H1 (cell line): Measurements from ENCODE around the gene IQCE. TPM values are rescaled to one million over a fixed set of nuclear protein-coding genes. Genes with fewer than 3 reads are reported as not detected.

ENCODE experiments used
- CTCF ChIA-PET: fragments of 300-600 bp; sonication (Branson Sonifier 250); formaldehyde crosslinking; loops from one replicate; lab custom pipeline; 2021; ENCODE audit not compliant: partially characterized antibody; lab: Charles Lee
- POLR2A ChIA-PET: fragments of 300-600 bp; sonication (Branson Sonifier 250); formaldehyde crosslinking; loops from one replicate; lab custom pipeline; 2021; ENCODE audit warnings: inconsistent platforms; ENCODE audit not compliant: partially characterized antibody; lab: Charles Lee
- DNase-seq, 2 experiments: peaks; one replicate each; pipeline versions ENCODE4 v3.0.0 to v3.0.0-alpha.2; 2010 to 2022; ENCODE audit warnings: low spot score in 2 of 2, low read depth in 1 of 2, mixed read lengths in 1 of 2
- FAIRE-seq: peaks from 2 replicates; lab custom pipeline; 2011; peaks lifted over from hg19 to GRCh38; lab: Jason Lieb, UNC
- H2AFZ ChIP-seq: 2 replicates; pipeline ENCODE4 v1.8.1; 2012; ENCODE audit warnings: low read length, inconsistent platforms
- H2AK5ac ChIP-seq: 2 replicates; pipeline ENCODE4 v1.6.1; 2013; ENCODE audit warnings: low read depth, low read length
- H2BK120ac ChIP-seq: replicated peaks from 2 replicates; pipeline ENCODE3; 2013; ENCODE audit warnings: low read depth, low read length, inconsistent platforms
- H2BK12ac ChIP-seq: 2 replicates; pipeline ENCODE4 v1.6.1; 2013; ENCODE audit warnings: low read depth, low read length
- H2BK15ac ChIP-seq: 2 replicates; pipeline ENCODE4 v1.6.1; 2013; ENCODE audit warnings: low read length
- H2BK20ac ChIP-seq: 2 replicates; pipeline ENCODE4 v1.6.1; 2013; ENCODE audit warnings: low read length
- H2BK5ac ChIP-seq: 2 replicates; pipeline ENCODE4 v1.6.1; 2013; ENCODE audit warnings: low read depth, low read length
- H3K14ac ChIP-seq: 2 replicates; pipeline ENCODE4 v1.6.1; 2013; ENCODE audit warnings: inconsistent platforms; ENCODE audit not compliant: insufficient read length
- H3K18ac ChIP-seq: 2 replicates; pipeline ENCODE4 v1.6.1; 2013; ENCODE audit warnings: low read length; ENCODE audit errors: extremely low read depth
- H3K23ac ChIP-seq: 2 replicates; pipeline ENCODE4 v1.6.1; 2013; ENCODE audit warnings: inconsistent platforms; ENCODE audit not compliant: insufficient read length
- H3K23me2 ChIP-seq: 2 replicates; pipeline ENCODE4 v1.6.1; 2013; ENCODE audit warnings: low read depth, low read length
- H3K27ac ChIP-seq: 2 replicates; pipeline ENCODE4 v1.6.1; 2011; ENCODE audit warnings: low read depth, low read length, inconsistent platforms
- H3K27me3 ChIP-seq, 4 experiments: replicated peaks in 1 of 4; 1 replicate in 1 of 4; 2 replicates in 3 of 4; pipeline versions ENCODE4 v1.6.1 to v1.8.1; 2011 to 2013; ENCODE audit warnings: low read length in 3 of 4, mild to moderate bottlenecking in 3 of 4, inconsistent platforms in 2 of 4, mixed read lengths in 2 of 4, moderate library complexity in 1 of 4; ENCODE audit not compliant: control insufficient read depth in 3 of 4, insufficient read depth in 3 of 4; ENCODE audit errors: extremely low read depth in 1 of 4
- H3K36me3 ChIP-seq, 4 experiments: 2 replicates each; pipeline versions ENCODE4 v1.6.1 to v1.8.1; 2011 to 2013; ENCODE audit warnings: mild to moderate bottlenecking in 4 of 4, low read length in 3 of 4, moderate library complexity in 2 of 4, control low read depth in 1 of 4, inconsistent platforms in 1 of 4; ENCODE audit not compliant: insufficient read depth in 4 of 4, control insufficient read depth in 2 of 4
- H3K4ac ChIP-seq: replicated peaks from 2 replicates; pipeline ENCODE3; 2013; ENCODE audit warnings: low read length, low read depth, mixed read lengths, inconsistent platforms; ENCODE audit not compliant: insufficient read length
- H3K4me1 ChIP-seq, 4 experiments: replicated peaks in 1 of 4; 1 replicate in 1 of 4; 2 replicates in 3 of 4; pipeline versions ENCODE4 v1.6.1 to v1.8.1; 2011 to 2013; ENCODE audit warnings: low read length in 3 of 4, inconsistent platforms in 2 of 4, mixed read lengths in 1 of 4; ENCODE audit not compliant: insufficient read depth in 4 of 4, control insufficient read depth in 3 of 4
- H3K4me2 ChIP-seq, 2 experiments: 2 replicates each; pipeline versions ENCODE4 v1.6.1 to v1.8.1; 2011 to 2013; ENCODE audit warnings: low read depth in 2 of 2, low read length in 2 of 2, control low read depth in 1 of 2, inconsistent platforms in 1 of 2, mild to moderate bottlenecking in 1 of 2; ENCODE audit not compliant: insufficient read depth in 1 of 2
- H3K4me3 ChIP-seq, 4 experiments: fragments of 200-600, 300-600 bp in 1 of 4; sonication (generic), shearing (Covaris generic), sonication (Bioruptor Twin) in 1 of 4; 2 replicates each; pipeline versions ENCODE4 v1.5.1 to v1.8.1; 2011 to 2016; ENCODE audit warnings: low read length in 4 of 4, low read depth in 3 of 4, control low read depth in 2 of 4, inconsistent platforms in 2 of 4, mild to moderate bottlenecking in 2 of 4, mixed read lengths in 1 of 4, moderate library complexity in 1 of 4; ENCODE audit not compliant: insufficient read depth in 2 of 4; ENCODE audit errors: extremely low read depth in 1 of 4
- H3K56ac ChIP-seq: replicated peaks from 2 replicates; pipeline ENCODE3; 2013; ENCODE audit warnings: low read depth, mild to moderate bottlenecking, mixed read lengths, low read length, inconsistent platforms; ENCODE audit not compliant: insufficient read length
- H3K79me1 ChIP-seq: 2 replicates; pipeline ENCODE4 v1.6.1; 2013; ENCODE audit warnings: low read depth, low read length, control low read depth
- H3K79me2 ChIP-seq, 2 experiments: 2 replicates each; pipeline versions ENCODE4 v1.6.1 to v1.8.1; 2012 to 2013; ENCODE audit warnings: low read length in 2 of 2, mild to moderate bottlenecking in 2 of 2, inconsistent platforms in 1 of 2; ENCODE audit not compliant: insufficient read depth in 2 of 2, control insufficient read depth in 1 of 2
- H3K9ac ChIP-seq, 4 experiments: replicated peaks in 1 of 4; 1 replicate in 1 of 4; 2 replicates in 3 of 4; pipeline versions ENCODE4 v1.6.1 to v1.8.1; 2011 to 2013; ENCODE audit warnings: low read depth in 3 of 4, low read length in 3 of 4, control low read depth in 2 of 4, mild to moderate bottlenecking in 2 of 4, moderate library complexity in 2 of 4, inconsistent platforms in 1 of 4; ENCODE audit errors: extremely low read depth in 1 of 4
- H3K9me3 ChIP-seq, 2 experiments: 2 replicates each; pipeline versions ENCODE4 v1.6.1 to v1.8.1; 2012 to 2013; ENCODE audit warnings: mild to moderate bottlenecking in 2 of 2, moderate library complexity in 2 of 2, control low read depth in 1 of 2, inconsistent platforms in 1 of 2, low read depth in 1 of 2, low read length in 1 of 2, mixed read lengths in 1 of 2; ENCODE audit not compliant: insufficient read depth in 2 of 2
- H4K20me1 ChIP-seq, 2 experiments: replicated peaks in 1 of 2; 2 replicates each; pipeline versions ENCODE3 to v1.8.1; 2011 to 2013; ENCODE audit warnings: inconsistent platforms in 2 of 2, low read length in 2 of 2, mild to moderate bottlenecking in 1 of 2; ENCODE audit not compliant: insufficient read depth in 2 of 2, control insufficient read depth in 1 of 2
- H4K5ac ChIP-seq: 2 replicates; pipeline ENCODE4 v1.6.1; 2013; ENCODE audit warnings: low read length, low read depth, mixed read lengths, inconsistent platforms; ENCODE audit not compliant: insufficient read length
- H4K8ac ChIP-seq: 2 replicates; pipeline ENCODE4 v1.8.0; 2013; ENCODE audit warnings: mild to moderate bottlenecking, moderate library complexity, low read length, inconsistent platforms; ENCODE audit not compliant: insufficient read depth; ENCODE audit errors: extremely low read depth
- H4K91ac ChIP-seq: replicated peaks from 2 replicates; pipeline ENCODE3; 2013; ENCODE audit warnings: low read length, mixed read lengths, inconsistent platforms; ENCODE audit not compliant: insufficient read length
- BACH1 ChIP-seq: IDR thresholded peaks from 2 replicates; pipeline ENCODE4 v1.6.1; 2012; ENCODE audit warnings: low read length, improper control_type of control experiment
- E2F6 ChIP-seq: IDR thresholded peaks from 2 replicates; pipeline ENCODE4 v1.6.1; 2012; ENCODE audit warnings: inconsistent platforms
- HDAC2 ChIP-seq, 2 experiments: fragments of 300-600 bp in 1 of 2; sonication (generic) in 1 of 2; IDR thresholded peaks; 2 replicates each; pipeline ENCODE4 v1.6.1; 2011 to 2012; ENCODE audit warnings: low read depth in 2 of 2, low read length in 2 of 2, mild to moderate bottlenecking in 2 of 2, moderate library complexity in 2 of 2, borderline replicate concordance in 1 of 2, inconsistent platforms in 1 of 2
- JUN ChIP-seq: IDR thresholded peaks from 2 replicates; pipeline ENCODE4 v1.6.1; 2011; ENCODE audit warnings: low read depth, mild to moderate bottlenecking, improper control_type of control experiment, low read length
- KDM5A ChIP-seq: fragments of 200-600 bp; IDR thresholded peaks from 2 replicates; pipeline ENCODE4 v1.7.1; 2012; ENCODE audit warnings: mild to moderate bottlenecking, low read length, inconsistent platforms, mixed read lengths
- MAFK ChIP-seq: IDR thresholded peaks from 2 replicates; pipeline ENCODE4 v1.6.1; 2012; ENCODE audit warnings: low read depth, mild to moderate bottlenecking, improper control_type of control experiment, low read length
- MAX ChIP-seq: IDR thresholded peaks from 2 replicates; pipeline ENCODE4 v1.6.1; 2012; ENCODE audit warnings: inconsistent platforms
- RAD21 ChIP-seq, 2 experiments: IDR thresholded peaks in 1 of 2; conservative IDR thresholded peaks in 1 of 2; 2 replicates each; pipeline ENCODE4 v1.6.1; 2011; ENCODE audit warnings: low read depth in 2 of 2, low read length in 2 of 2, improper control_type of control experiment in 1 of 2, inconsistent platforms in 1 of 2, mild to moderate bottlenecking in 1 of 2, moderate library complexity in 1 of 2
- SIN3A ChIP-seq, 2 experiments: IDR thresholded peaks in 1 of 2; conservative IDR thresholded peaks in 1 of 2; 2 replicates each; pipeline ENCODE4 v1.6.1; 2011 to 2012; ENCODE audit warnings: low read length in 2 of 2, improper control_type of control experiment in 1 of 2, low read depth in 1 of 2, mild to moderate bottlenecking in 1 of 2
- TAF1 ChIP-seq: IDR thresholded peaks from 2 replicates; pipeline ENCODE4 v1.6.1; 2011; ENCODE audit warnings: mild to moderate bottlenecking, low read depth, low read length
- WGBS, 2 experiments: shearing (Covaris generic) in 1 of 2; methylation state at CpG; one replicate each; pipeline versions ENCODE4 v1.1.6 to v1.1.7; 2013 to 2015; ENCODE audit warnings: low lambda C conversion rate in 2 of 2, mixed read lengths in 2 of 2, inconsistent platforms in 1 of 2, low coverage in 1 of 2, missing lambda C conversion rate in 1 of 2; ENCODE audit not compliant: insufficient replicate concordance in 2 of 2, insufficient coverage in 1 of 2, insufficient read length in 1 of 2; ENCODE audit errors: extremely low coverage in 1 of 2, missing lambda C conversion rate in 1 of 2; 5-methylcytosine and 5-hydroxymethylcytosine counted together
- polyA plus RNA-seq, 7 experiments: library from polyadenylated mRNA; depleted of rRNA in 3 of 7; stranded (reverse) in 5 of 7; unstranded in 2 of 7; fragments of >200 nt in 5 of 7; fragments of 200-250 nt in 2 of 7; gene quantifications; 1 replicate in 5 of 7; 2 replicates in 1 of 7; 4 replicates in 1 of 7; pipeline versions ENCODE4 v1.2.1 to v1.2.3, GENCODE V29; 2011 to 2013; ENCODE audit warnings: missing spikeins in 2 of 7, mixed read lengths in 2 of 7
- total RNA-seq: library from RNA; stranded (reverse); fragmentation: NEBNext Ultra II Directional; extraction: Animal tissue kit (Norgen Biotek cat#: 25700); gene quantifications from 2 replicates; pipeline ENCODE4 v1.2.1, GENCODE V29; 2021

The IQCE gene
- total and polyA plus RNA-seq, 2 of the 8 experiments (the other 6 are each of a cell fraction or from before 2014, with no cell fraction given) = 2.2 to 4.9 TPM

- Histone ChIP-seq H4K5ac (no peak overlapping the region), H3K4ac (no peak overlapping the region), H3K23me2 (peaks cover 5% of the 10 kb centered on the region; the same call in 1 of the 2 replicates), H3K18ac (no peak overlapping the region), H3K4me3 (no peak overlapping the region), H4K8ac (no peak overlapping the region; the same call in 1 of the 2 replicates), H3K79me2 (no peaks in the 10 kb centered on the region), H4K20me1 (peaks cover 0 to 22% of the 10 kb centered on the region in 2 experiments), H3K27ac (no peak overlapping the region), H3K79me1 (peaks cover 3% of the 10 kb centered on the region; the same call in 1 of the 2 replicates), H2BK20ac (no peak overlapping the region), H3K9ac (no peak overlapping the region), H2AFZ (no peak overlapping the region), H3K23ac (no peak overlapping the region), H3K14ac (no peak overlapping the region), H3K9me3 (no peaks in the 10 kb centered on the region), H3K4me2 (no peak overlapping the region), H4K91ac (no peak overlapping the region), H3K56ac (no peak overlapping the region), H2BK15ac (no peak overlapping the region), H3K27me3 (no peaks in the 10 kb centered on the region; a peak in 2 of 7 replicates), H2AK5ac (no peak overlapping the region), H3K36me3 (peaks cover 8 to 38% (median 16%) of the 10 kb centered on the region in 4 experiments; a peak in 7 of 8 replicates), H3K4me1 (peaks cover 0 to 4% (median under 1%) of the 10 kb centered on the region in 4 experiments; a peak in 2 of 7 replicates), H2BK120ac (no peak overlapping the region), H2BK5ac (no peak overlapping the region), H2BK12ac (no peak overlapping the region)
- 95% methylated on average over 25 of the region's 36 CpGs; no CpG with 5 or more reads in 1 of the 2 experiments for WGBS, 2 experiments
- FAIRE-seq (no peak), DNase-seq (no peak)
- POLR2A ChIA-PET = interaction anchor here (0.7 to 5.1 kb wide), 9 partner anchors 9 to 207 kb away, joined by 3 to 20 read pairs (median 4); partner anchors contain the start of gene TTYH3
- CTCF ChIA-PET = interaction anchor here (0.7 to 4.0 kb wide), 25 partner anchors 9 to 236 kb away, joined by 3 to 27 read pairs (median 5); no protein-coding TSS in a partner anchor
- TF ChIP-seq TAF1 = no peak
- no peak for TF ChIP-seq E2F6
- TF ChIP-seq SIN3A (conservative IDR thresholded peaks at IDR 0.05 in 1 of 2, IDR thresholded peaks at IDR 0.05 in 1 of 2; ENCODE audit: low read depth in 1 of 2, low read length in 2 of 2) = no peak
- TF ChIP-seq JUN = no peak
- TF ChIP-seq MAFK = no peak
- TF ChIP-seq RAD21 (IDR thresholded peaks at IDR 0.05 in 1 of 2, conservative IDR thresholded peaks at IDR 0.05 in 1 of 2; ENCODE audit: low read depth in 2 of 2, low read length in 2 of 2) = no peak
- no peak for TF ChIP-seq BACH1
- no peak for TF ChIP-seq KDM5A
- TF ChIP-seq MAX = no peak
- TF ChIP-seq HDAC2 (IDR thresholded peaks at IDR 0.05; ENCODE audit: borderline replicate concordance in 1 of 2, low read depth in 2 of 2, low read length in 2 of 2) = no peak
Measured at GRCh38 chr7:2659556-2660358, 101.0 kb downstream of the IQCE start.
